ENCODE data around the gene ATP11A.

The ATP11A gene

GRCh38 chr13:112726016-112726767 lies 36.4 kb downstream of the ATP11A start:
- no peak for DNase-seq

- no peak for DNase-seq
Observed at GRCh38 chr13:112727581-112727980, 37.7 kb downstream of the ATP11A start.

GRCh38 chr13:112728375-112729126 lies 38.7 kb downstream of the ATP11A start:
- no peak for DNase-seq

- DNase-seq = no peak
Observed at GRCh38 chr13:112729408-112729807, 39.6 kb downstream of the ATP11A start.

GRCh38 chr13:112730157-112730671 lies 40.4 kb downstream of the ATP11A start:
- no peak for DNase-seq

GRCh38 chr13:112731667-112732616 lies 42.1 kb downstream of the ATP11A start:
- DNase-seq = no peak

GRCh38 chr13:112732679-112733078 lies 42.8 kb downstream of the ATP11A start:
- DNase-seq = no peak

- DNase-seq = no peak
Observed at GRCh38 chr13:112733112-112733511, 43.3 kb downstream of the ATP11A start.

- DNase-seq = peak; percentile 73
Observed at GRCh38 chr13:112733661-112734379, 44.0 kb downstream of the ATP11A start.

GRCh38 chr13:112734696-112735547 lies 45.1 kb downstream of the ATP11A start:
- no peak for DNase-seq

- no peak for DNase-seq
Observed at GRCh38 chr13:112735791-112736190, 46.0 kb downstream of the ATP11A start.

GRCh38 chr13:112737294-112737693 lies 47.5 kb downstream of the ATP11A start:
- no peak for DNase-seq

- no peak for DNase-seq
Observed at GRCh38 chr13:112738606-112739005, 48.8 kb downstream of the ATP11A start.

GRCh38 chr13:112740502-112741131 lies 50.8 kb downstream of the ATP11A start:
- DNase-seq = no peak

- DNase-seq = no peak
Observed at GRCh38 chr13:112741185-112741755, 51.4 kb downstream of the ATP11A start.

GRCh38 chr13:112741835-112742570 lies 52.2 kb downstream of the ATP11A start:
- no peak for DNase-seq

GRCh38 chr13:112742583-112742982 lies 52.7 kb downstream of the ATP11A start:
- no peak for DNase-seq

- DNase-seq = no peak
Observed at GRCh38 chr13:112743451-112744167, 53.8 kb downstream of the ATP11A start.

Measured in retina (tissue), 1 donor.